Fibroblast of skin of right biceps (primary cell): ENCODE data around the gene ZNF385D.

Experiments
- DNase-seq: peaks from one replicate; pipeline ENCODE4 v3.0.0-alpha.2; 2013

Gene ZNF385D

GRCh38 chr3:21585216-21585740 is 165.7 kb downstream of the ZNF385D start:
- no peak for DNase-seq

GRCh38 chr3:21573291-21573690 is 177.7 kb downstream of the ZNF385D start:
- peak; percentile 31 for DNase-seq

GRCh38 chr3:21564531-21564930 is 186.5 kb downstream of the ZNF385D start:
- no peak for DNase-seq

- DNase-seq: peak; percentile 64
These were observed 188.8 kb downstream of the ZNF385D start for GRCh38 chr3:21562243-21562642.

GRCh38 chr3:21561472-21561871 is 189.5 kb downstream of the ZNF385D start:
- DNase-seq: no peak

GRCh38 chr3:21551019-21551418 is 200.0 kb downstream of the ZNF385D start:
- DNase-seq: peak; percentile 28

GRCh38 chr3:21544076-21544462 is 206.9 kb downstream of the ZNF385D start:
- no peak for DNase-seq

DNA sequence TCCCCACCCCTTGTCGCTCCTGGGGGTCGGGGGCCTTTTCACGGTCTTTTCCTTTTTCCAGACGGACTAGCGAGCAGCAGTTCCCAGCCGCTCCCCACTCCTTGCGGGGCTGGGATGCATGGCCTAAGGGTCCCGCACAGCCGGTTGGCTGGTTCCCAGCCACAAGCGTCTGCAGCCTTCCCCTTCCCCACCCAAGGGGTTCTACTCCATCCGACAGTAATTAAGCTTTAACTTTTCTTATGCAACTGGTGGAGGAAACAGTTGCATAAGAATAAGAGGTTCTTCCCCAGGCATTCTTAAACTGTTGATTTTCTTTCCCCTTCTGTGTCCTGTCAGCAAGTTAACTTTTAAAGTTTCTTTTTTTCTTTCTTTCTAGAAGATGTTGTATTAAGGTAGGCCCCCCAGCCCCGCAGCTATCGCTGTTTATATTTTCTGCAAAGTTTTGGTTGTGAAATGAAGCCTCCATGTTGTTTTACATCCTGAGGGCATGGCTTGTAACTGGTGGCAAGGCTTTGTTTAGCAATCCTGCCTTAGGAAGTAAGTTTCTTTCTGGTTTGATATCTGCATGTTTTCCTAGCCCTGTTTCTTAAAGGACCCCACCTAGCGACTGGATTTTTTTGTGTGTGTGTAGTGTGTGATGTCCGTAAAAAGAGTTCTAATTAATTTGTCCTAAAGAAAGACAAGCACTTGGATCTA is 207.5 kb downstream of the ZNF385D start:
- no peak for DNase-seq

DNA sequence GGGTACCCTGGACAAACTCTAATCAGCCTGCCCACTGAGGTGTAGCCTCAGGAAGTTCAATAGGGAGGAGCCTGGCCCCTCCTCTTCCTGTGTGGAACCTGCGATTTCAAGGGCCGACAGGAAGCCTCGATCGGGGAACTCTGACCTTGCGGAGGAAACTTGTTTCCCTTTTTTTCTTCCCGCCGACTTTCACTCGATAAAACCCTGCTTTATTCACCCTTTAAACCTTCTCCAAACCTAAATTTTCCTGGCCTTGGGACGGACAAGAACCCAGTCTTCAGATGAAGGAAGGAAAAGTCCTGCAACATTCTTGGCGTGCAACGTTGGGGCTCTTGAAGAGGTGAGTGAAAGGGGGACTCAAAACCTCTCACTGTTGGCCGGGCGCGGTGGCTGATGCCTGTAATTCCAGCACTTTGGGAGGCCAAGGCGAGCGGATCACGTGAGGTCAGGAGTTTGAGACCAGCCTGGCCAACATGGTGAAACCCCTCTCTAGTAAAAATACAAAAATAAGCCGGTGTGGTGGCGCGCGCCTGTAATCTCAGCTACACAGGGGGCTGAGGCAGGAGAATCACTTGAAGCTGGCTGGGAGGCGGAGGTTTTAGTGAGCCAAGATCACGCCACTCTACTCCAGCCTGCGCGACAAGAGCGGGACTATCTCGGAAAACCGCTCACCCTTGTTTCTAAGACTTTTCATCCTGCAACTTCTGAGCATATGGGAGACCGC is 208.2 kb downstream of the ZNF385D start:
- no peak for DNase-seq

- no peak for DNase-seq
These were observed 210.7 kb downstream of the ZNF385D start for GRCh38 chr3:21540265-21540664.

GRCh38 chr3:21534462-21534861 is 216.5 kb downstream of the ZNF385D start:
- DNase-seq: no peak

DNA sequence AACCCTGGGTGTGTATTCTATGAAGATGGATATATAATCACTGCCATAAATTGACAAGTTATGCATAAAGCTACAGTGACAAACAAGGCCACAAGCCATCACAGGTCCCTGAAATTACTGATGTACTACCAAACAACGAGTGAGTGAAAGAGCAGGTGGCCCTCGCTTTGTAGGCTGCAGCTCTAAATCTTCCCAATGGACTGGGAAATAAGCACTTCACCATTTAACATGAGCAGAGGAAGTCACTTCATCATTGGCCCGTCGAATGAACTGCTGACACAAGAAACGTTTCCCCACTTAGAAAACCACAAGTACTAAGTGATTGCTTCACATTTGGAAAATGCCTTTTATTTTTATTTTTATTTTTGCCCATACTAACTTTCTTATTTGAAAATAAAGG is 218.0 kb downstream of the ZNF385D start:
- no peak for DNase-seq

DNA sequence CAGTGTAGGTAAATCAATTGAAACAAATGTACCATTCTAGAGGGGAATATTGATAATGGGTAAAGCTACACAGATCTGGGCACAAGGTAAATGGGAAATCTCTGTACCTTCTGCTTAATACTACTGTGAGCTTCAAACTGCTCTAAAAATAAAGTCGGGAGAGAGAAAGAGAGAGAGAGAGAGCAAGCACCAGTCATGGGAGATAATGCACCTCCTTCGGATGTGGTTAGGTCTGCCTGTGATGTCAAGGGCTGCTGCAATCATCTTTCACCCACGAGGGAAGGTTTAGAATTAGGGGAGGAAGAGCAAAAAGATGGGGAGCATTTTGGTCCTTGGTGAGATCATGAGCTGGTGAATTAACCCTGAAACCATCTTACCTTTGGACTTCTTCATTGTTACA is 219.1 kb downstream of the ZNF385D start:
- no peak for DNase-seq

DNA sequence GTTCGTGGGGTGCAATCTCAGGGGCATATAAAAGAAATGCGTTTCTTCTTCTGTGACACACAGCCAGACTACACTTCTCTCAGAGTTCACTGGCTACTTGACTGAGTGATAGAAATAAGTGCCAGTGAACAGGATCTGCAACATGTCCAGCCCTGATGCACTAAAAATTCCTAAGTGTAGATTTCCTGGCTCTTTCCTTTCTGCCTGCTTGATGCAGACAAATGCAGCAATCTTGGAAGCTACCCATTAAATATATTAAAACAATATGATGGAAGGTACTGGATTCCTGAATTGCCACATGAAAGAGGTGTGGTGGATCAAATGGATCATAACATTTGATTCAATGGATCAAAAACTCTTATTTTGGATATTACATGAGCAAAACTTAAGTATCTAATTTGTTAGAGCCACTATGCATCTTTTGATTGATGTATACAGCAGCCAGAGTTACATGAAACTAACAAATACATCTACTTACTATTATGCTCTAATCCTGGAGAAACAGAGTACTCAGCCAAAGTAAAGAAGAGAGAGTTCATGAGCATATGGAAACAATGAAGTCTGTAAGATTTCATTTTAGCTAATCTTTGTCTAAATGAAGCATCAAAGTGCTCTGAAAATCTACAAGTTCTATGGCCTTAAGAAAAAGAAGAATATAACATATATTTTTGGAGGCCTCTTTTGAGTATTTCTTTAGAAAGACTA is 222.6 kb downstream of the ZNF385D start:
- no peak for DNase-seq

DNA sequence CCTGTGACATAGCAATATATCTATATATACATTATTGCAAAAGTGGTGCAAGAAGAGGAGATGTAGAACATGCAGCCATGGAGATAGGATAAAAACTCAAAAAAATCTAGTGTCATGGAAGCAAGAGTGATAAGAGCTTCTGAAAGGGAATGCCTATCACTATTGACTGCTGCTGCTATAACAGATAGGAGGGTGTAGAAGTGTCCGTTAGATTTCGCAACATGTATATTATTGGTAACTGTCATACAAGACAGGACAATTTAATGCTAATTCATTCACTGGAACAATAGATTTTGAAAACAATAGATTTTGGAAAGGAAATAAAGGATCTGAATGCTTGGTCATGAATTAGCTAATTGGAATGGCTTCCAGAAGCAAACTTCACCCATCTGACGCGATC is 224.5 kb downstream of the ZNF385D start:
- no peak for DNase-seq

DNA sequence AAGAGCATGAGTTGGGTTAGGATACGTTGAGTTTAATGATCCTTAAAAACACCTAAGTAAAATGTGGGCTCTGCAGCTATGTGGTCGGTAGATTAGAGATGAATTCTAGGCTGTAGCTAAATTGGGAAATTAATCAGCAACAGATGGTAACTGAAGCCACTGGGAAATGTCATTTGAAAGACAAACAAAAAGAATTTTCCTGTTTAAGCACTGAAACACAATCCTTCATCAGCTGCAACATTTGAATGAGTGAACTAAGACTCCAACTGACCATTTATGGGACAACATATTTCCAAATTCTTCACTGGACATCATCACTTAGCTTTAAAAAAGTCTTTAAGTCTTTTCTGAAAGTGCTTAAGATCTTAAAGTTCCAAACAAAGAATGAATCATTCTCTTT is 226.9 kb downstream of the ZNF385D start:
- peak; percentile 43 for DNase-seq

DNA sequence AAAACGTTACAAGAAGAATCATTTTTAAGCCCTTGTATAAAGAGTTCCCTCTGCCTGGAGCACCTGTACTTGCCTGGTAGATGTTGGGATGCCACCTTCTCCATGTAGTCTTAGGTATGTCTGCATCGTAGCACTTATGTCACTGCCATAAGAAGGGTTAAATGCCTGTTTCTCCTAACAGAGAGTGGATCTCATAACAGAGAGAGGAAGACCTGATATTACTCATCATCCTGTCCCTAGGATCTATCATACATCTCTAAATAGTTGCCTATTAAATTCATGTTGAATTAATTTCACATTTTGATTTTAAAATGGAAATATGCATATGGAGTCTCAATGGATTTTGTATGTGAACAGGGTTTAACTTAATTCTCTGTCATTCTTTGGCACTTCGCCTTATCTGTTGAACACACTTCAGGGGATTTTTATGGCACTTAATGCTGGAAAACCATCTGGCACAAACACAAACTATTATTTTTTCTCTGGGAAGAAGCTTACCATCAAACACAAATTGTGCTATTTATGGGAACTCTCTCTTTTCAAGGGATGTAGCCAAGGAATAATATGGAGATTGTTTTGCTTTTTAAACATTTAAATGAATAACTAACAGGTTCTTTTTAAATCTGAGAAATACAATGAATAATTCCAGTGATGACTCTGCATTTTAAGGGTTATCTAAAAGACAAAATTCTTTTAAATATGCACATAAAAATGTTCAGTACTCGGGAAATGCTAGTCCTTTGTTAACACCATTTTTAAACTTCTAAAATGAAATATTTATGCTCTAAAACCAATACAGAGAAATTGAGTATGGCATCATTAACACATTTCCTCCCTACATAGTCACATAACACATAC is 230.7 kb downstream of the ZNF385D start:
- no peak for DNase-seq

DNA sequence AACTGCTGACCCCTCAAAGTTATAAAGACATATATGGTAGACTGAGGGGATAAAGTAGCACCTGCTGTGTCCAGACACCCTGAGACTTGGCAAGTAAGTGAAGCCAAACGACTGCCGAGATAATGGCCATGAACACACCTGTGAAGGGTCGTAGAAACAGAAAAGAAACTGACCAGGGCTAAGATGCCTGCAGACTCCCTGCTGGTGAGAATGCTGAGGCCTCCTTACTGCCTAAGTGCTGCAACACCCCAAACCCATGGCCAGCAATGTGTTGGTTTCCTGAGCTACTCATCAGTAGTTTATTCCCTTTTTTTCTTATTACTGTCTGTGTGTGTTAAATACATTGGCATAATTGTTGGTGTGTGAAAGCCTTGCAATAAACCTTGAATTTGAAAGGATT is 233.8 kb downstream of the ZNF385D start:
- DNase-seq: no peak

DNA sequence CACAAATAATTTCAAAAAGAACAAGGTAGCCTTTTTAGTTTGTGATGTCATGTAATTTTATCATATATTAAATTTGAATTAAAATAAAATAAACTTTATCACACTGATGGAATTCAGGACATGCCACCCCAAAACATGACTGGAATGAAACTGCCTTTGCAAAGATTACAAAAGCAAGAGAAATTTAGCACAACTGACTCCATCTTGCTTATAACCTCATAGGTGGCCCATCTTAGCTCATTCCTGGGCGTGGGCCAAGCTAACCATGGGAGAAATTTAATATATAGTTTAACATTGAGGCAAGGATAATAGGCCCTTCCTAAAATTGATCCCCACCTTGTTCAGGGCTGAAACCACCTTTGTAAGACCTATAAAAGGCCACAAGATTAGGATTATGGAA is 235.6 kb downstream of the ZNF385D start:
- DNase-seq: no peak

GRCh38 chr3:21509731-21510470 is 241.1 kb downstream of the ZNF385D start:
- DNase-seq: no peak

GRCh38 chr3:21508246-21508645 is 242.8 kb downstream of the ZNF385D start:
- no peak for DNase-seq
